Stimulated activated CD8-positive, alpha-beta memory T cell treated with anti-CD3 and anti-CD28 coated beads, Interleukin-12 subunit alpha, Interleukin-12 subunit beta, amount 100 ng/mL, for 24 hours (primary cell): ENCODE measurements around the gene RSPO1.
"Not testable (repeated sequence)": the region's sequence is repeated elsewhere in the genome, so short reads cannot be mapped to it uniquely, and the experiment has no call there.

ENCODE experiments used
- DNase-seq: peaks from one replicate; pipeline ENCODE4 v3.0.0-alpha.2; 2020; ENCODE audit errors: extremely low read depth

RSPO1 gene

DNA sequence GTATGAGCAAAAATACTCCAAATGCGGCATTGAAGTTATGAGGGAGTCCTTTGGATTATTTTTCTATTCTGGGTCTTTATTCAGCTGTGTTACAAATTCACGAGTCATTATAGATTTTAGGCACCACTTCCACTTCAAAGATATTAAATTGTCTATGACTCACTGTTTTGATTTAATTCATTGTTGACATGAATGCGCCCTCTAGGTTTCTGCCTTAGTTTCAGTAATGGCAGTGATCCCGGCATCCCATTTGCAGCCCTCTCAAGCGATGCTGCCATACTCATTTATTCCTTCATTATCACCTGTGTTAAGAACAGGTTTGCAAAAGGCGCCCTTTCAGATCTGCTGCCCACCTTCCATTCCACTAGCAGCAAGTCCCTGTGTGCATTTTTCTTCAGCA is 14.0 kb downstream of the RSPO1 start:
- no peak for DNase-seq

DNA sequence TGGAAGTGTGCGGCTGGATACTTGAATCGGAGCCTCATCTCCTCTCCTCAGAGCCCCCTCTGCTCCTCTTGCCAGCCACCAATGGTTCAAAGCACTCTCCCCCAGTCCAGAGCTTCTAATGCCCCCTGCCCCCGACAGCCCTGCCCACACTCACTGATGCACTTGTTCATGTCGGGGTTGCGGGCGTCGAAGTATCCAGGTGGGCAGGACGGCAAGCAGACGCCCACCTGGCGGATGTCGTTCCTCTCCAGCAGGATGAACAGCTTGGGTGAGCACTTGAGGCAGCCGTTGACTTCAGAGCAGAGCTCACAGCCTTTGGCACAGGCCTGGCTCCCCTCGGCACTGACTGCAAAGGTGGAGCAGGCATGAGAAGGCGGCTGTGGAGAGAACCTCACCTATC is 18.4 kb downstream of the RSPO1 start:
- no peak for DNase-seq

DNA sequence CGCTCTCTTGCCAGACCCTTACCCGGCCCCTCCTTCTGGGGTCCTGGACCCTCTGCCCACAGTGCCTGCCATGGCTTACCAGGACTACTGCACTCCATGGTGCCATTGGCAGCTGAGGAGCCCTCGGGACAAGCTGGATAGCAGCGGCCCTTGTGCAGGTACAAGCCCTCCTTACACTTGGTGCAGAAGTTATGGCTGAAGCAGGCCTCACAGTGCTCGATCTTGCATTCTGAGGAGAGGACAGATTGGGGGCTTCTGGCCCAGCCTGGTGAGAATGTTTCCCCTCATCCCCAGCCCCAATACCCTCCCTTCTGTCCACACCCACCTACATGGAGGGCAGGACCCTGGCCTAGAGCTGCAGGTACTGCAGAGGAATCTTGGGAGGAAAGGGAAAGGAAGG is 20.6 kb downstream of the RSPO1 start:
- DNase-seq: no peak

DNA sequence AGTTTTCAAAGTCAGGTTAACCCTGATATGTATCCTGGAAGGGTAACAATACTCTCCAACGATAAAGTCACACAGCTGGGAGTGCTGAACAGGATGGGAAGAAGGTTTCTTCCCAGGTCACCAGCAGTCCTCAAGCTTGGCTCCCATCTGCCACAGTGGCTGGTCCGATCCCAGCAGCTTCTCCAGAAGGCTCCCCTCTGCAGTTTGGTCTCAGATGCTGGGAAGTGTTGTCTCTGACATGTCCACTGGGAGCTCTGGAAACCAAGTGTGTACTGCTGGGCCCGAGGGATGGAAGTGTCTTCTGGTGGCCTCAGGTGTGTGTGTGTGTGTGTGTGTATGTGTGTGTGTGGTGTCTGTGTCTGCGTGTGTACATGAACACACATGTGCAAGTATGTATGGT is 22.5 kb downstream of the RSPO1 start:
- no peak for DNase-seq

DNA sequence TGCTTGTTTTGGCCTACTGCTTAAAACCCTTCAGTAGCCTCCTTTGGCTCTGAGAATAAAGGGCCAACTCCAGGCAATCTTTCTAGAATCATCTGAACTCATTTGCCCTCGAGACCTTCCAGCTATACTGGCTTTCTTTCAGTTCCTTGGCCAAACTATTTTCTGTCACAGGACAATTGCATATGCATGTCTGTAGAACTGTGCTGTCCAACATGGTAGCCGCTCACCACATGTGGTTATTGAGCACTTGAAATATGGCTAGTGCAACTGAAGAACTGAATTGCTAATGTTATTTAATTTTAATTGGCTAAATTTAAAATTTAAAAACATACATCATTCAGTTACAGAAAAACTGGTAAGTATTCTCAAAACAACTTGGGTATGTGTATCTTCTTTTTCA is 24.7 kb downstream of the RSPO1 start:
- no peak for DNase-seq

DNA sequence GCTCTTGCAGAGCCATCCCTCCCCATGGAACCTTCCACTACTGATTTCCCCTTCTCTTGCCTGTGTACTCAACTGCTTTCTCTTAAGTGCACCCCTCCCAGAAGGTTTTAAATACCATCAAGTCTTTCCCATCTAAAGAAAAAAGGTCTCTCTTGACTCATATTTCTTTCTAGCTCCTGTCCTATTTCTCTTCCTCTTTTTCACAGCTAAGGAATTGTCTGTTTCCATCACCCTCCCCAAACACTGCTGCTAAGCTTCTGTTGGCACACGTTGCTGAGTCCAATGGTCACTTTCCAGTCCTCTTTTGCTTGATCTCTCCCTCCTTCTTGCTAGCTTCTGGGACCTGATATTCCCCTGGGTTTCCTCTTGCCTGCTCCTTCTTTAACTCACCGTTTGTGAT is 25.7 kb downstream of the RSPO1 start:
- no peak for DNase-seq

DNA sequence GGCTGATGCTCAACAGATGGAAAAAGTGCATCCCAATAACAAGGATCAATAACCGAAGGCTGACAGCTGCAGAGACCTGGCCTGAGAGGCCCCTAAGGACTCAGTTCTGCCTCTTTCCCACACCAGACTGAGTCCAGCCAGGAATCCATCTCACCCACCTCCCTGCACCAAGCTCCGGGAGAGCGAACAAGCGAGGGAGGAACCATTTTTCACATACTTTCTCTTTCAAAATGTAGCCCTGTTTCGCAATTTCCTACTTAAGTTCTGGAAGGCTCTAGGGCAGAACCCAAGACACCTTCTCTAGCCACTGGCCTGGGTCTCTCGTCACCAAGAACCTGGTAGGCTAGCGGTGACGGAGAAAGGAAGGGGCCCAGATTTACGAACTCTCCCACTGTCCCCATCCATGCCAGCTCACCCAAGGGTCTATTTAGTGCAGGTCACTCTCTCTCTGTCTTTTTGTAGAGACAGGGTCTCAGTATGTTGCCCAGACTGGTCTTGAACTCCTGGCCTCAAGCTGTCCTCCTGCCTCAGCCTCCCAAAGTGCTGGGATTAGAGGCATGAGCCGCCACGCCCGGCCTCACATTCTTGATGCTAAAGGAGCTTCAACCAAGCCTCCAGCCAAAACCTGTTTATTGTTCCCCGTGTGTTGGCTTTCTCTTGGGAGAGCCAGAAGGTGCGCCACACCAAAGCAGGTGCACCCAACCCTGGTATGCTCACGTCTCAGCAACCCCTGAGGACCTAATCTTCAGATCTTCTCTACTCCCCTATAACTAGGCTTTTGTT is 28.0 kb downstream of the RSPO1 start:
- no peak for DNase-seq

DNA sequence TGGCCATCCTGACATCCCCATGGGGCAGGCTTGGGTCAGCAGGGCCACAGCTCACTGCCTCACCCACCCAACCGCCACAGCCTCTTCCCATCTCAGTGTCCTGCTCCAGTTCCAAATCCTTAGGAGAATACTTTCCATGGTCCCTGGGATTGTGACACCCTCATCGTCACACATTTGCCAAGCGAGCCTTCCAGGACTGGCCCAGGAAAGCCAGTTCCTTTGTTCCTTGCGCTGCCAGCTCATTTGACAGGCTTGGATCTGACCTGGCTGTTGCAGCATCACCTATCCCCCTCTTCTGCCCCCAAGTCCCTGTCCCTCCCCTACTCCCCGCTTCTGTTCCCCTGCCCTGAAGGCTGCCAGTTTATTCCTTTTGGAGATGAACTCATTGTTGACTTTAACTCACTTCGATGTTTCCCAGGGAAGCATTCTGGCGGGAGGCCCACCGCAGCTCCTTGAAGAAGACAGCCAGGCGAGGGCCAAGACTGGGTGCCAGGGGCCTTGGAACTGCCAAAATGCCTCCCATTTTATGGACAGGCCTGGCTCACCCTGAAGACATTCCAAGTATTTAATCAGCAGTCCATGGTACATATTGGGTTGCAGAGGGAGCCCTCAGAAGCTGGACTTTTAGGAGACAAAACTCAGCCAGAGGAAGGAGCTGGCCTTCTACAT is 28.8 kb downstream of the RSPO1 start:
- DNase-seq: no peak

DNA sequence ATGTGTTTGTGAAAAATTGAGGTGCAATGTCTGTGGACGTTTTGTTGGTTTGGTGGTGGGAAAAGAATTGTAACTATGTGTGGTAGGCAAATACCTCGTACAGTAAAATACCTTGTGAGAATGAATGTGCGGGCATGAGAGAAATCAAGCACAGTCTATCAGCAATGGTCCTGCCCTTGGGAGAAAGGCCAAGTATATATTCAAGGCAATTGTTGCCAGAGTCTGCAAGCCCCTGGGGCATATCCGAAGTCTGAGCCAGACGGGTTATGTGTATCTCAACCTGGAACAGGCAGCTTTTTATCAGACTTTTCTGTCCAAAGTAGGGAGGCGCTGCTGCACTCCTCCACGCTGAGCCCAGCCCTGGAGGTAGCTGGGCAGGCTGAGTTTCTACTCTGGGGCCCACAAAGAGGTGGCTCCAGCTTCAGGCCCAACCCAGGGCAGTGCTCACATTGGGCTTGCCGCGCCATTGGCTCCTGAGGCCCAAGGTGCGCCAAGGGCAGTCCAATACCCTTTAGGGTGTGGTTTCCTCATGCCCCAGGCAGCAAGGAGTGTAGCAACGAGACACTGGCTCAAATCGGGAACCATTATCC is 29.5 kb downstream of the RSPO1 start:
- no peak for DNase-seq

DNA sequence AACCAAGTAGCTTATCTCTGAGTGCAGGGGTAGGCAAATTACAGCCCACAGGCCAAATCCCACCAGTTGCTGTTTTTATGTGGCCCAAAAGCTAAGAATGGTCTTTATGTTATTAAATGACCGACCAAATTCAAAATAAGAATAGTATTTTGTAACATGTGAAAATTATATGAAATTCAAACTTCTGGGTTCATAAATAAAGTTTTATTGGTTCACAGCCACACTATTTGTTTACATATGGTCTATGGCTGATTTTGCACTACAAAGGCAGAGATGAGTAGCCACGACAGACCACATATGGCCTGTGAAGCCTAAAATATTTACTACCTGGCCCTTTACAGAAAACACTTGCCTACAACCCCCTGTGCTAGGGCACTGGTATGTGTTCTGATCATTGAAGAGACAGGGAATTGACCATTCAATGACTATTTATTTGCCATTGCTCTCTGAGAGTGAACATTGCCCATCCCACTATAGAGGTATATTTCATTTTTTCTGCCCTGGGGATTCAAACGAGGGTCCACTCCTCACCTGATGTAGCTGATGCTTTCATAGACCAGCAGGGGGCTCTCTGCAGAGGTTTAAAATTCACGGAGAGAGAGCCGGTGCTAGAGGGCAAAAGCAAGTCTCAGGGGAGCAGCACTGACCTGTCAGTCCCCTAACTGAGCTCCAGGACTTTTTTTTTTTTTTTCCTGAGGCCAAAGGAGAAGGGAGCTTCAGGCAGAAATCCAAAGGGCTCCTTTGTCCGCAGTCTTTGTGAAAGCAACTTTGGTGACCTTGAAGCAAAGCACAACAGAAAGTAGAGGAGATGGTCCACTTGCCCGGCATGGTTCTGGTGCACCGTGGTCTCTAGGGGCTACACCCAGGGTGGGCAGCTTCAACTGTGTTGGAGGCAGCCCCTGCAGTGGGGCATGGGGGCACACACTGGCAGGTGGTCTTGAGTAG is 31.7 kb downstream of the RSPO1 start:
- no peak for DNase-seq

DNA sequence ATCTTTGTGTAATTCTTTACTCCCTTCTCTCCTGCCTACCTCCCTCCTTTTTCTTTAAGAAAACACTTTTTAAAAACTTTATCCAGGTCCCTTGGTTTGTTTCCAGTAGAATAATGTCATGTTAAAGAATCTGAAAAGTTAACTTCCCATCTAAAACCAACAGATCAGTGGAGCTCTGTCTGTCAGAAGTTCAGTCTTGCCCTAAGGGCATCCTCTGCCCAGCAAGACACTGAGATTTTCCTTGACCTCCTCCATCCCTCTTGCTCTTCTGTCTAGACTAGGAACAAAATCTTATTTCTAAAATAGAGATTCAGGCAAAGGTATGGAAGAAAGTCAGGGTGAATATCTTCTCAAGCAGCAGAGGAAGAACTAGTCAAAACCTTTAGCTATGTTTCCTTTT is 33.3 kb downstream of the RSPO1 start:
- no peak for DNase-seq

DNA sequence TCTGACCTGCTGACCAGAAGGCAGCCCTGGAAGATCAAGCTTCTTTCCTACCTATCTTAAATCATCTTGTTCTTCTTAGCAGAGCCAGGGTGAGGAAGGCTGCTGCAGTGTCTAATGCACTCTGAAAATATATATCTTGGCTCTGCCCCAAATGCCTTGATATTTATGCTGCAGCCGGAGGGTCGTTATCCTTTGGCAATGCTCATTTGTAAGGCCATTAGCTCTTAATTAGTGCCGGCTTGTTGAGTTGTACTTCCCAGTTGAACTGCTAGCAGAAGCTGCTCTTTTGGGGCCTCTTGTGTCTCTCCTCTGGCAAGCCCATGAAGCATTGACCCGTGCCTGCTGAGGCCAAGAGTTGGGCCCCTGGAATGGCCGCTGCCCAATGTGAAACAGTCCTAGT is 34.8 kb downstream of the RSPO1 start:
- no peak for DNase-seq

DNA sequence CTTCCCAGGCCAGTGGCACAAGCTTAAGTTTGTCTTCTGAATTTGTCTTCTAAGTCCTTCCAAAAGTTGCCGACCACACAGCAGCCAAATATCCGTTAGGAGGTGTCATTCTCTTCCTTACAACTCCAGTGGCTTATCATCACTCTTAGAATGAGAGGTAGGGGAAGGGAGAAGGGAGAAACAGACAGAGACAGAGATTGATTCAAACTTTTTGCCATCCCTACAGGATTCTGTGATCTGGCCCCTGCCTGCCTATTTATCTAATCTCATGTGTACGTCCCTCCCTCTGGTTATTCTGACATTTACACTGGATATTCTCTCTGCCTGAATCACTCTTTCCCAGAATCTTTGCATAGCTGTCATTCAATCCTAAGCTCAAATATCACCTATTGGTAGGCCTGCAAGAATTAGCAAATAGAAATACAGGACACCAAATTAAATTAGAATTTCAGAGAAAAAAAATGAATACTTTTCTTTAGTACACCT is 38.5 kb downstream of the RSPO1 start:
- DNase-seq: no peak

DNA sequence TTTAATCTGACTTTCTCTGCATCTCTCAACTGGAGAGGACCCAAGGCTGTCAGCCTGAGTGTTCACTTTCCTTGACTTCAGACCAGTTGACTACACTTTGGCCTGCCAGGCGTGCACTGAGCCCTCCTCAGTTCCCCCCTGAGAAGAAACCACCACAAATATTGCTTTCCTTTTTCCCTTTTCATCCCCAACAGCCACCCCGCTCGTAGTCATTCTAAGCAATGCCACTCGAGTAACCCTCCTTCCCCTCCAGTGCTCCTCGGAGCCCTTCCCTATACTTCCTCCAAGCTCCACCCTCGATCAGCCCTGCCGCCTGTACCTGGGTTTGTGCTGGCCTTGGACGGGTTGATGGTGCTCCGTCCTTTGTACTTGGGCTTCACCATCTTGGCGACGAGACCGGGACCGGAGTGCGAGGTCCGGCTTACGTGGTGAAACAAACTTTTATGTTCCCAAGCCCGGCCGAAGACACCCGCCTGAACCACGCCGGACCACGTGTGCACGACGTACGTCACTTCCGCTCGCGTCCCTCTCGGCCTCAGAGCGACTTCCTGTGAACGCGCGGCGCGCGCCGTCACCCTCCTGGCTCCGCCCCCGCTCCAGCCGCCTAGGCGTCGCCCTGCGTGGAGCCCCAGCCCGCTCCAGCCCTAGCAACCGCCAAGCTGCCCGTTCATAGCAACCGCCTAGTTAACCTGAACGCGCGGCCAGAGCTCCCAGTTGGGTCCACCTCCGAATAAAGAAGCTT is 39.1 kb downstream of the RSPO1 start, which contains the start of gene GNL2:
TSS of gene GNL2 (minus strand) at position 498 of the 742 bp plus-strand sequence. CDS start at position 383, 115 bp downstream.
- peak; percentile 90 for DNase-seq

DNA sequence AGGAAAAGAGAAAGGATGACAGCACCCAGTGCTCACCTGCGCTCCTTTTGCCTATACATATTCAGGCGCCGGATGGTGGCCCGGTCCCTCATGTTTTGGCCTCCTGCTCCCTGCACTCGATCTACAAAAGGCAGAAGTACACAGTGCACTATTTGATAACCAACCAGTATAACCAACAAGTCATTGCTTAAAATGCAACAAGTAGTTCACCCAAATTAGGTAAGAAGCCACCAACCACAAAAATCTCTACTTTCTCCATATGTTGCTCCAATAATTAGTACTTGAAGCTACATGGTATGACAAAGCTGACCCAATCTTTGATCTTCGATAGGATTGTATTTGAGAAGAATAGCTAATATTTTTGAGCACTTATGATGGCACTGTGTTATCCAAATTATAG is 41.0 kb downstream of the RSPO1 start:
- DNase-seq: no peak

DNA sequence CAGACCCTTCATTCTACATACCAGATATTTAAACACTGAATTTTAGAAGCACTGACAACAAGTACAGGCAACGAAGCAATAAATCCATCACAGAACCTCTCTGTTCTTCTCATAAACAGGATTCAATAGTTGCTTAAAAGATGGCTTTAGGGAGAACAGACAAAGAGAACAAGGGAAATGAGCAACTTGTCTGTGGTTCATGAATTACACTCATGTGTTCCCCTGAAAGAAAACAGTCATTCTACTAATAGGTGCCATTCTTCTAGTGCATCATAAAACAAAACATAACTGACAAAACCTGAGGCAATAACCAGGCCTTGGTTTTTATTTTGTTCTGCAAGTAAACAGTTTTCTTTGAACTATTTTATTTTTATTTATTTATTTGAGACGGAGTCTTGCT is 45.8 kb downstream of the RSPO1 start:
- no peak for DNase-seq

DNA sequence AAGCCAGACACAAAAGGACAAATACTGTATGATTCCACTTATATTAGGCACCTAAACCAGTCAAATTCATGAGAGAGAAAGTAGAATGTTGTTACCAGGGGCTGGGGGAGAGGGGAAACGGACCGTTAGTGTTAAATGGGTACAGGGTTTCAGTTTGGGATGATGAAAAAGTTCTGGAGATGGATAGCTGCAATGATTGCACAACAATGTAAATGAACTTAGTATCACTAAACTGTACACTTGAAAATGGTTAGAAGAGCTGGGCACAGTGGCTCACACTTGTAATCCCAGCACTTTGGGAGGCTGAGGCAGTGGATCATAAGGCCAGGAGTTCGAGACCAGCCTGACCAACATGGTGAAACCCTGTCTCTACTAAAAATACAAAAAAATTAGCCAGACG is 50.1 kb downstream of the RSPO1 start:
- DNase-seq: not testable (repeated sequence)

DNA sequence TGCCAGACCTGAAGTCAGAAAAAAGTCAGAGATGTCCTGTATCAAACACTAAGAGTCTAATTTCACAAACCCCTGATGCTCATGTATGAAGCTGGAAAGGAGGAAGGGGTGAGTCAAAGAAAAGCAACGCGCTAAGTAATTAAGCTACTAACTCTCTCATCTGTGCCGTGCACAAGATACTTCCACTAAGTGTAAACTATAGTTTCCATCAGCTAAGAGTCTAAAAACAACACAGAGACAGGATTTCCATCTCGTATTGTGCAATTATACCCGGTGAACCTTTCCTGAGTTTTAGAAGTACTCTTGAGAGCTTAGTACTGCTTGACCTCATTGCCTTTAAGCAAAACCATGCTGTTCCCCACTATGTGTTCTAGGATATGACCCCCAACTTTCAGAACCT is 59.0 kb downstream of the RSPO1 start:
- no peak for DNase-seq

DNA sequence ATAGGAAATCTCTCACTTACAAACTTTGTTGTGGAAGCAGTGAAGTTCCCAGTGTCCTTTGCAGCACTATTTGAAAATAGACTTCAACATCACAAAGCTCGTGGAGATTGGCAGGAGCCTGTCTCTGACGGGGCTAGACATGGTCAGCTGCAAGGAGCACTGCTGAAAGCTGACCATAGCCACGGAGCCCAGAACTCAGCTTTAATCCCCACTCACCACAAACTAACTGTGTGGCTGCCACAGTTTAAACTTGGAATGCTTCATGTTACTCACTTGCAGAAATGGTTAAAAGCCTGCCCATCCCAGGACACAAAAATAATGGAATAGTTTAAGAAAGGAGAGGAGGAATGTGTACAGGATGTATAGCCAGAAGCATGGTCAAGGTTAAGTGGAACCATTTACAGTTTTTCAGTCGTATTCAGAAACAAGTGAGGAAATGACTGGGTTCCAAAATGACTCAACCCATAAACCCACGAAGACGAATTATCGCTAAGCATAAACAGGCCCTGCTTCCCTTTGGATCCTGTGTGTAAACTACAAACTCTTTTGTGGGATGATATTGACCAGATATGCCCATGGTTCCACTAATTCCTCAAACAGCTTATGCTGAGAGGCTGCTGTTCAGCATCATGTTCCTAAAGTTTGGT is 59.7 kb downstream of the RSPO1 start:
- DNase-seq: no peak

DNA sequence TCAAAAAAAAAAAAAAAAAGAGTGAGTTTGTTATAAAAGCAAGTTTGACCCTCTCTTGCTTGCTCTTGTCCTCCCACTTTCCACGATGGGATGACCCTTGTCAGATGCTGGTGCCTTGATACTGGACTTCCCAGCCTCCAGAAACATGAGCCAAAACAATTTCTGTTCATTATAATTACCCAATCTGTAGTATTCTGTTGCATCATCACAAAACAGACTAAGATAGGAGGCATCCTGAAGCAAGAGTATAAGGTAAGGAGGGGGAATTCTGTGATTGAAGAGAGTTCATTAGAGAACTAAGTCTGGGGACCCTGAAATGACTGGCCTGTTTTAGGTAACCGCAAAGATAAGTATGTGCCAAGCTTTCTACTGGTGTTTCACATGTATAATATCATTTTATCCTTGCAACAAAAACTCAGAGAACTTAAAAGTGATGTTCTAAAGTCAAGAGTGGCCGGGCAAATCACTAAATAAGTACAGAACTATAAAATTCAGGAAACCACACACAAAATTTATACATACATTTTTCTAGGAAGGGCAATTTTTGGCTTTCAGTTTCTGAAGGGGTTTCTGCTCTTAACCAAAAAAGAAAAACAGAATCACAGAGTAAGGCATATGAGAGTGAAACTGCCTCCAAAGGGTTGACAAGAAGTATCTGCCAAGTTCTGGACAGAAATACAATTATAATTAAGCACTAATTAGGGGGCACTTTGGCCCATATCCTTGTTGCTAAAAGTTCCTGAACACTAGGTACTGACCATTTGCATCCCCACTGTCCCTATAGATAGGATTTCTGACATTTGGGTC is 64.0 kb downstream of the RSPO1 start:
- DNase-seq: no peak
